HEK293 (cell line): ENCODE measurements around the gene HSD17B3.
A peak's percentile ranks its signal among the peaks of the same experiment; 100 is the strongest.
"Not testable (repeated sequence)": the region's sequence is repeated elsewhere in the genome, so short reads cannot be mapped to it uniquely, and the experiment has no call there.

Experiments
- CTCF ChIA-PET: fragments of 350-600 bp; formaldehyde crosslinking; extraction: SDS; loops from one replicate; lab custom pipeline; 2021; ENCODE audit warnings: antibody characterized with exemption; lab: Yijun Ruan, JAX
- POLR2A ChIA-PET: fragments of 300-600 bp; formaldehyde crosslinking; extraction: SDS; loops from one replicate; lab custom pipeline; 2020; ENCODE audit warnings: antibody characterized with exemption, inconsistent platforms; lab: Yijun Ruan, JAX
- H3K27ac ChIP-seq: fragments of 200-500 bp; sonication (Bioruptor generic); 2 replicates; pipeline ENCODE4 v1.5.1; 2014; ENCODE audit warnings: low read depth, low read length, control low read depth, inconsistent platforms; ENCODE audit errors: extremely low read depth
- H3K36me3 ChIP-seq, 2 experiments: fragments of 200-500 bp in 1 of 2; sonication (Bioruptor generic) in 1 of 2; 1 replicate in 1 of 2; 2 replicates in 1 of 2; pipeline ENCODE4 v1.5.1; 2014 to 2017; ENCODE audit warnings: inconsistent platforms in 2 of 2, low read length in 2 of 2; ENCODE audit not compliant: control insufficient read depth in 2 of 2, insufficient read depth in 1 of 2
- H3K4me1 ChIP-seq: fragments of 200-500 bp; sonication (Bioruptor generic); 2 replicates; pipeline ENCODE4 v1.5.1; 2014; ENCODE audit warnings: mild to moderate bottlenecking, low read length, inconsistent platforms; ENCODE audit not compliant: control insufficient read depth, insufficient read depth
- H3K4me3 ChIP-seq: 2 replicates; pipeline ENCODE4 v1.5.1; 2011; ENCODE audit warnings: low read depth, mild to moderate bottlenecking, control low read depth, low read length, moderate library complexity
- H3K9me3 ChIP-seq: fragments of 200-500 bp; sonication (Bioruptor generic); 2 replicates; pipeline ENCODE4 v1.5.1; 2014; ENCODE audit warnings: low read depth, low read length, inconsistent platforms; ENCODE audit not compliant: control insufficient read depth, insufficient read depth
- KLF9 ChIP-seq: fragments of 450-650 bp; formaldehyde crosslinking; IDR thresholded peaks from 2 replicates; pipeline ENCODE4 v1.5.1; 2016; ENCODE audit warnings: missing biosample characterization, missing genetic modification characterization, low read depth
- ZBTB8A ChIP-seq: fragments of 450-650 bp; formaldehyde crosslinking; IDR thresholded peaks from 2 replicates; pipeline ENCODE4 v1.5.1; 2016; ENCODE audit warnings: missing biosample characterization, missing genetic modification characterization
- ZIC2 ChIP-seq: fragments of 450-650 bp; formaldehyde crosslinking; IDR thresholded peaks from 2 replicates; pipeline ENCODE4 v1.5.1; 2016; ENCODE audit warnings: missing biosample characterization, missing genetic modification characterization
- ZNF175 ChIP-seq: fragments of 450-650 bp; formaldehyde crosslinking; IDR thresholded peaks from 2 replicates; pipeline ENCODE4 v1.5.1; 2016; ENCODE audit warnings: missing biosample characterization, missing genetic modification characterization
- ZNF266 ChIP-seq: fragments of 450-650 bp; formaldehyde crosslinking; IDR thresholded peaks from 2 replicates; pipeline ENCODE4 v1.5.1; 2016; ENCODE audit warnings: missing biosample characterization, missing genetic modification characterization, low read depth
- ZNF37A ChIP-seq: fragments of 450-650 bp; IDR thresholded peaks from 2 replicates; pipeline ENCODE4 v1.5.1; 2018; ENCODE audit warnings: missing biosample characterization, missing genetic modification characterization
- ZNF394 ChIP-seq: fragments of 450-650 bp; formaldehyde crosslinking; IDR thresholded peaks from 2 replicates; pipeline ENCODE4 v1.5.1; 2016; ENCODE audit warnings: missing biosample characterization, missing genetic modification characterization, mild to moderate bottlenecking, moderate library complexity, borderline replicate concordance
- ZNF404 ChIP-seq: fragments of 450-650 bp; formaldehyde crosslinking; IDR thresholded peaks from 2 replicates; pipeline ENCODE4 v1.5.1; 2017; ENCODE audit warnings: missing biosample characterization, missing genetic modification characterization
- ZNF426 ChIP-seq: fragments of 450-650 bp; formaldehyde crosslinking; IDR thresholded peaks from 2 replicates; pipeline ENCODE4 v1.5.1; 2017; ENCODE audit warnings: missing biosample characterization, missing genetic modification characterization, mild to moderate bottlenecking, inconsistent platforms, moderate library complexity
- ZNF473 ChIP-seq: fragments of 450-650 bp; formaldehyde crosslinking; IDR thresholded peaks from 2 replicates; pipeline ENCODE4 v1.5.1; 2017; ENCODE audit warnings: missing biosample characterization, missing genetic modification characterization
- ZNF555 ChIP-seq: fragments of 450-650 bp; formaldehyde crosslinking; conservative IDR thresholded peaks from 2 replicates; pipeline ENCODE4 v1.5.1; 2017; ENCODE audit warnings: missing biosample characterization, mild to moderate bottlenecking, missing genetic modification characterization, inconsistent platforms
- ZNF623 ChIP-seq: fragments of 450-650 bp; formaldehyde crosslinking; IDR thresholded peaks from 2 replicates; pipeline ENCODE4 v1.5.1; 2016; ENCODE audit warnings: missing biosample characterization, missing genetic modification characterization
- ZNF654 ChIP-seq: fragments of 450-650 bp; formaldehyde crosslinking; IDR thresholded peaks from 2 replicates; pipeline ENCODE4 v1.5.1; 2016; ENCODE audit warnings: low read depth, missing biosample characterization, missing genetic modification characterization
- ZNF660 ChIP-seq: fragments of 450-650 bp; IDR thresholded peaks from 2 replicates; pipeline ENCODE4 v1.5.1; 2018; ENCODE audit warnings: missing biosample characterization, mild to moderate bottlenecking, missing genetic modification characterization
- ZNF747 ChIP-seq: fragments of 450-650 bp; formaldehyde crosslinking; IDR thresholded peaks from 2 replicates; pipeline ENCODE4 v1.5.1; 2016; ENCODE audit warnings: missing biosample characterization, missing genetic modification characterization
- TF ChIP-seq, protein P1 (sequence below): fragments of 450-650 bp; formaldehyde crosslinking; conservative IDR thresholded peaks from 2 replicates; pipeline ENCODE4 v1.5.1; 2016; ENCODE audit warnings: low read depth, missing biosample characterization, missing genetic modification characterization
- TF ChIP-seq, protein P2 (sequence below): fragments of 450-650 bp; formaldehyde crosslinking; conservative IDR thresholded peaks from 2 replicates; pipeline ENCODE4 v1.5.1; 2016; ENCODE audit warnings: low read depth, missing biosample characterization, missing genetic modification characterization
- TF ChIP-seq, protein P3 (sequence below): fragments of 450-650 bp; formaldehyde crosslinking; IDR thresholded peaks from 2 replicates; pipeline ENCODE4 v1.5.1; 2016; ENCODE audit warnings: missing biosample characterization, missing genetic modification characterization
- TF ChIP-seq, protein P4 (sequence below): fragments of 450-650 bp; formaldehyde crosslinking; IDR thresholded peaks from 2 replicates; pipeline ENCODE4 v1.5.1; 2016; ENCODE audit warnings: missing biosample characterization, missing genetic modification characterization

Gene HSD17B3

DNA sequence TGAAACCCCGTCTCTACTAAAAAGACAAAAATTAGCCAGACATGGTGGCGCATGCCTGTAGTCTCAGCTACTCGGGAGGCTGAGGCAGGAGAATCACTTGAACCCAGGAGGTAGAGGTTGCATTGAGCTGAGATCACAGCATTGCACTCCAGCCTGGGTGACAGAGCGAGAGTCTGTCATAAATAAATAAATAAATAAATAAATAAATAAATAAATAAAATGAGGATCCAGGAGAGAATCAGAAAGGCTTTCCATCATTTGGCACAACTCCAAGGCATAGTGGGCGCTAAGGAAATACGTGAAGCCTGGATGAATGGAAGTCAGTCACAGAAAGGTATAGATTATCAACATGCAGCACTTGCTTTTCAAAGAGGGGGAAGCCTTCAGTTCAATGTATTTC is 65.6 kb downstream of the HSD17B3 start:
- H3K4me1 ChIP-seq, H3K36me3 ChIP-seq, POLR2A ChIA-PET, H3K9me3 ChIP-seq, H3K27ac ChIP-seq, H3K4me3 ChIP-seq: not testable (repeated sequence)
- CTCF ChIA-PET = interaction anchor here (1.8 to 1.9 kb wide), 2 partner anchors 9 to 81 kb away, joined by 7 to 8 read pairs; no protein-coding TSS in a partner anchor
- peak; percentile 31; the same call in 1 of the 2 replicates for TF ChIP-seq ZNF623 (tag by site-specific recombination)
- peak; percentile 32; the same call in 1 of the 2 replicates for TF ChIP-seq ZNF555 (tag by site-specific recombination)
- 0 out of 2 replicates have a peak, but pooled peaks have one; percentile 19 for TF ChIP-seq ZBTB8A (tag by site-specific recombination)
- TF ChIP-seq, protein P1, sequence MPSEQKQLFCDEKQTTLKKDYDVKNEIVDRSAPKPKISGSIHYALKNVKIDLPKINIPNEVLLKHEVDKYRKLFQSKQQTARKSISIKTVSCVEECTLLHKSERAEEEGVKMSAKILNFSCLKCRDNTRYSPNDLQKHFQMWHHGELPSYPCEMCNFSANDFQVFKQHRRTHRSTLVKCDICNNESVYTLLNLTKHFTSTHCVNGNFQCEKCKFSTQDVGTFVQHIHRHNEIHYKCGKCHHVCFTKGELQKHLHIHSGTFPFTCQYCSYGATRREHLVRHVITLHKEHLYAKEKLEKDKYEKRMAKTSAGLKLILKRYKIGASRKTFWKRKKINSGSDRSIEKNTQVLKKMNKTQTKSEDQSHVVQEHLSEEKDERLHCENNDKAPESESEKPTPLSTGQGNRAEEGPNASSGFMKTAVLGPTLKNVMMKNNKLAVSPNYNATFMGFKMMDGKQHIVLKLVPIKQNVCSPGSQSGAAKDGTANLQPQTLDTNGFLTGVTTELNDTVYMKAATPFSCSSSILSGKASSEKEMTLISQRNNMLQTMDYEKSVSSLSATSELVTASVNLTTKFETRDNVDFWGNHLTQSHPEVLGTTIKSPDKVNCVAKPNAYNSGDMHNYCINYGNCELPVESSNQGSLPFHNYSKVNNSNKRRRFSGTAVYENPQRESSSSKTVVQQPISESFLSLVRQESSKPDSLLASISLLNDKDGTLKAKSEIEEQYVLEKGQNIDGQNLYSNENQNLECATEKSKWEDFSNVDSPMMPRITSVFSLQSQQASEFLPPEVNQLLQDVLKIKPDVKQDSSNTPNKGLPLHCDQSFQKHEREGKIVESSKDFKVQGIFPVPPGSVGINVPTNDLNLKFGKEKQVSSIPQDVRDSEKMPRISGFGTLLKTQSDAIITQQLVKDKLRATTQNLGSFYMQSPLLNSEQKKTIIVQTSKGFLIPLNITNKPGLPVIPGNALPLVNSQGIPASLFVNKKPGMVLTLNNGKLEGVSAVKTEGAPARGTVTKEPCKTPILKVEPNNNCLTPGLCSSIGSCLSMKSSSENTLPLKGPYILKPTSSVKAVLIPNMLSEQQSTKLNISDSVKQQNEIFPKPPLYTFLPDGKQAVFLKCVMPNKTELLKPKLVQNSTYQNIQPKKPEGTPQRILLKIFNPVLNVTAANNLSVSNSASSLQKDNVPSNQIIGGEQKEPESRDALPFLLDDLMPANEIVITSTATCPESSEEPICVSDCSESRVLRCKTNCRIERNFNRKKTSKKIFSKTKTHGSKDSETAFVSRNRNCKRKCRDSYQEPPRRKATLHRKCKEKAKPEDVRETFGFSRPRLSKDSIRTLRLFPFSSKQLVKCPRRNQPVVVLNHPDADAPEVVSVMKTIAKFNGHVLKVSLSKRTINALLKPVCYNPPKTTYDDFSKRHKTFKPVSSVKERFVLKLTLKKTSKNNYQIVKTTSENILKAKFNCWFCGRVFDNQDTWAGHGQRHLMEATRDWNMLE (tag by site-specific recombination) = peak; percentile 65; the same call in 1 of the 2 replicates
- 0 out of 2 replicates have a peak, but pooled peaks have one; percentile 33 for TF ChIP-seq ZNF266
- peak; percentile 46 for TF ChIP-seq ZNF426 (tag by site-specific recombination)
- TF ChIP-seq, protein P2, sequence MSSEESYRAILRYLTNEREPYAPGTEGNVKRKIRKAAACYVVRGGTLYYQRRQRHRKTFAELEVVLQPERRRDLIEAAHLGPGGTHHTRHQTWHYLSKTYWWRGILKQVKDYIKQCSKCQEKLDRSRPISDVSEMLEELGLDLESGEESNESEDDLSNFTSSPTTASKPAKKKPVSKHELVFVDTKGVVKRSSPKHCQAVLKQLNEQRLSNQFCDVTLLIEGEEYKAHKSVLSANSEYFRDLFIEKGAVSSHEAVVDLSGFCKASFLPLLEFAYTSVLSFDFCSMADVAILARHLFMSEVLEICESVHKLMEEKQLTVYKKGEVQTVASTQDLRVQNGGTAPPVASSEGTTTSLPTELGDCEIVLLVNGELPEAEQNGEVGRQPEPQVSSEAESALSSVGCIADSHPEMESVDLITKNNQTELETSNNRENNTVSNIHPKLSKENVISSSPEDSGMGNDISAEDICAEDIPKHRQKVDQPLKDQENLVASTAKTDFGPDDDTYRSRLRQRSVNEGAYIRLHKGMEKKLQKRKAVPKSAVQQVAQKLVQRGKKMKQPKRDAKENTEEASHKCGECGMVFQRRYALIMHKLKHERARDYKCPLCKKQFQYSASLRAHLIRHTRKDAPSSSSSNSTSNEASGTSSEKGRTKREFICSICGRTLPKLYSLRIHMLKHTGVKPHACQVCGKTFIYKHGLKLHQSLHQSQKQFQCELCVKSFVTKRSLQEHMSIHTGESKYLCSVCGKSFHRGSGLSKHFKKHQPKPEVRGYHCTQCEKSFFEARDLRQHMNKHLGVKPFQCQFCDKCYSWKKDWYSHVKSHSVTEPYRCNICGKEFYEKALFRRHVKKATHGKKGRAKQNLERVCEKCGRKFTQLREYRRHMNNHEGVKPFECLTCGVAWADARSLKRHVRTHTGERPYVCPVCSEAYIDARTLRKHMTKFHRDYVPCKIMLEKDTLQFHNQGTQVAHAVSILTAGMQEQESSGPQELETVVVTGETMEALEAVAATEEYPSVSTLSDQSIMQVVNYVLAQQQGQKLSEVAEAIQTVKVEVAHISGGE (tag by site-specific recombination) = peak; percentile 46; the same call in 1 of the 2 replicates
- TF ChIP-seq ZNF394 (tag by site-specific recombination) = peak; percentile 57; the same call in 1 of the 2 replicates
- 0 out of 2 replicates have a peak, but pooled peaks have one; percentile 53 for TF ChIP-seq ZNF404 (tag by site-specific recombination)
- 0 out of 2 replicates have a peak, but pooled peaks have one; percentile 8 for TF ChIP-seq ZNF654 (tag by site-specific recombination)

DNA sequence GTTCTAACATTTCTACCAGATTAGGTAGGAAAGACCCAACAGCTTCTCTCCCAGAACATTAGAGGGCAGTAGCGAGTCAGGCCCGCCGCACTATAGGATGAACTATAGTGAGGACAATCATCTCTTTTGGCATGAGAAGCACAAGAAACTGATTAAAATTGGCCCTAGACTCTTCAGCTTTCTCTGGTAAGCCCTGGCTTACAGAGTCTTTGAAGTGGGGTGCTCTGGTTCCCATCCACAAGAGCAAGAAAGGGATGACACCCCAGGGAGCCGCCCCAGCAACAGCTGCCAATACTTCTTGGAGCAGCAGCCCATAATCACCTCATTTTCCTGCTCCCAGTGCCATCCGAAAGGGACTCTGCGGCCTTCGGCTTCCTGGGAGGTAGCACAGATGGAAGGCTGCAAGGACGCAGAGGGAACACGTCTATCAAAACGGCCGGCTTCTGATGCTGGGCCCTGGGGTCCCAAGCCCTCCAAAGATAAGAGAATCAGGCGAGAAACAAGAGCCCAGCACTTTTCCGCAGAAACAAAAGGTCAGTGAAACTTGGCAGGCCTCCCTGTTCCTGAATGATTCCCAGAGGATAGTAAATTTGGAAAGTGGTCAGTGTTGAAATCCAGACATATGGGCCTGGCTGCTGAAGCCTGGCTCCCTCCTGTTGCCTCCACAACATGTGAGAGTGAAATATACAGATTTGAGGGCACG is 69.3 kb downstream of the HSD17B3 start:
- POLR2A ChIA-PET = no interaction called here
- Histone ChIP-seq H3K4me3 (no peak overlapping the region), H3K4me1 (no peaks in the 10 kb centered on the region)
- TF ChIP-seq, protein P3, sequence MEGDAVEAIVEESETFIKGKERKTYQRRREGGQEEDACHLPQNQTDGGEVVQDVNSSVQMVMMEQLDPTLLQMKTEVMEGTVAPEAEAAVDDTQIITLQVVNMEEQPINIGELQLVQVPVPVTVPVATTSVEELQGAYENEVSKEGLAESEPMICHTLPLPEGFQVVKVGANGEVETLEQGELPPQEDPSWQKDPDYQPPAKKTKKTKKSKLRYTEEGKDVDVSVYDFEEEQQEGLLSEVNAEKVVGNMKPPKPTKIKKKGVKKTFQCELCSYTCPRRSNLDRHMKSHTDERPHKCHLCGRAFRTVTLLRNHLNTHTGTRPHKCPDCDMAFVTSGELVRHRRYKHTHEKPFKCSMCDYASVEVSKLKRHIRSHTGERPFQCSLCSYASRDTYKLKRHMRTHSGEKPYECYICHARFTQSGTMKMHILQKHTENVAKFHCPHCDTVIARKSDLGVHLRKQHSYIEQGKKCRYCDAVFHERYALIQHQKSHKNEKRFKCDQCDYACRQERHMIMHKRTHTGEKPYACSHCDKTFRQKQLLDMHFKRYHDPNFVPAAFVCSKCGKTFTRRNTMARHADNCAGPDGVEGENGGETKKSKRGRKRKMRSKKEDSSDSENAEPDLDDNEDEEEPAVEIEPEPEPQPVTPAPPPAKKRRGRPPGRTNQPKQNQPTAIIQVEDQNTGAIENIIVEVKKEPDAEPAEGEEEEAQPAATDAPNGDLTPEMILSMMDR (tag by site-specific recombination) = 0 out of 2 replicates have a peak, but pooled peaks have one; percentile 45
- TF ChIP-seq ZNF660 (peak; percentile 97), ZNF747 (tag by site-specific recombination) (no peak), KLF9 (tag by site-specific recombination) (no peak), ZNF37A (no peak), ZNF175 (tag by site-specific recombination) (no peak), ZNF473 (tag by site-specific recombination) (no peak), ZNF654 (tag by site-specific recombination) (peak; percentile 51), ZIC2 (tag by site-specific recombination) (no peak)
- TF ChIP-seq, protein P4, sequence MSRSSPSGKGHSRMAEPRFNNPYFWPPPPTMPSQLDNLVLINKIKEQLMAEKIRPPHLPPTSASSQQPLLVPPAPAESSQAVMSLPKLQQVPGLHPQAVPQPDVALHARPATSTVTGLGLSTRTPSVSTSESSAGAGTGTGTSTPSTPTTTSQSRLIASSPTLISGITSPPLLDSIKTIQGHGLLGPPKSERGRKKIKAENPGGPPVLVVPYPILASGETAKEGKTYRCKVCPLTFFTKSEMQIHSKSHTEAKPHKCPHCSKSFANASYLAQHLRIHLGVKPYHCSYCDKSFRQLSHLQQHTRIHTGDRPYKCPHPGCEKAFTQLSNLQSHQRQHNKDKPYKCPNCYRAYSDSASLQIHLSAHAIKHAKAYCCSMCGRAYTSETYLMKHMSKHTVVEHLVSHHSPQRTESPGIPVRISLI (tag by site-specific recombination) = no peak
- TF ChIP-seq, all 188 proteins: peak for 3
- Histone ChIP-seq H3K27ac (no peak overlapping the region), H3K36me3 (no peaks in the 10 kb centered on the region), H3K9me3 (no peaks in the 10 kb centered on the region)
- CTCF ChIA-PET = interaction anchor here (0.5 to 3.8 kb wide), 36 partner anchors 12 to 1515 kb away, joined by 3 to 34 read pairs (median 4); partner anchors contain the start of gene HSD17B3
